ENCODE measurements around the gene SEMA3A. TPM values are rescaled to one million over a fixed set of nuclear protein-coding genes. Genes with fewer than 3 reads are reported as not detected.

Gene SEMA3A
- total RNA-seq, 1 experiment from 2014 or later, result 43.3 TPM

DNA sequence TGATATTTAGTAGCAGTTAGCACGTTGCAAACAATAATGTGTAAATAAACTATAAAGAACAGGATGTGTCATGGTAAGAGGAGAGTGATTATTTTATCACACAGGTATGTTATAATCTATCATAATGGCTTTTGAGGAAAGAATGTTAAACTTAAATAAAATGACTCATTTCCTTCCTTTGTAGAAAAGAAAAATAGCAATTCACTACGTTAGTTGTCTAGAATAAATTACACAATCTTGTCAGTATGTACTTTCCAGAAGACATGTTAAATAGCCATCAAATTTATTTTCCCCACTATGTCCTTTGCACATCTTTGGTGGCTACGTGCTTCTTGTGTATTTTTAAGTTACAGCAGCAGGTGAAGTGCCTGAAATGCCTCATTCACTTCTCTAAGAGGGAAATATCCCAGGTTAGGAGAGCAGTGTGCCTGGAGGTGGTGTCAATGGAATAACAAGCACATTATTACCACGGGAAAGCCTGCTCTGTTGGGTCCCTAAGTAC, 133.8 kb downstream of the SEMA3A start:
- no peaks in the 10 kb centered on the region for H3K27me3 ChIP-seq (ENCODE audit: control insufficient read depth, insufficient read depth, low read length)
- no TSS peak for BruUV-seq (replicated peaks)
- H3K4me3 ChIP-seq (ENCODE audit: low read depth in 2 of 2, low read length in 2 of 2), result no peak overlapping the region
- DNase-seq (ENCODE audit: low read depth, low spot score) (peak; percentile 28), ATAC-seq (peak; percentile 62)
- H3K4me1 ChIP-seq (ENCODE audit: control insufficient read depth, insufficient read depth, low read length), result peaks cover 3% of the 10 kb centered on the region; the same call in 1 of the 2 replicates
- TF ChIP-seq, protein P1, sequence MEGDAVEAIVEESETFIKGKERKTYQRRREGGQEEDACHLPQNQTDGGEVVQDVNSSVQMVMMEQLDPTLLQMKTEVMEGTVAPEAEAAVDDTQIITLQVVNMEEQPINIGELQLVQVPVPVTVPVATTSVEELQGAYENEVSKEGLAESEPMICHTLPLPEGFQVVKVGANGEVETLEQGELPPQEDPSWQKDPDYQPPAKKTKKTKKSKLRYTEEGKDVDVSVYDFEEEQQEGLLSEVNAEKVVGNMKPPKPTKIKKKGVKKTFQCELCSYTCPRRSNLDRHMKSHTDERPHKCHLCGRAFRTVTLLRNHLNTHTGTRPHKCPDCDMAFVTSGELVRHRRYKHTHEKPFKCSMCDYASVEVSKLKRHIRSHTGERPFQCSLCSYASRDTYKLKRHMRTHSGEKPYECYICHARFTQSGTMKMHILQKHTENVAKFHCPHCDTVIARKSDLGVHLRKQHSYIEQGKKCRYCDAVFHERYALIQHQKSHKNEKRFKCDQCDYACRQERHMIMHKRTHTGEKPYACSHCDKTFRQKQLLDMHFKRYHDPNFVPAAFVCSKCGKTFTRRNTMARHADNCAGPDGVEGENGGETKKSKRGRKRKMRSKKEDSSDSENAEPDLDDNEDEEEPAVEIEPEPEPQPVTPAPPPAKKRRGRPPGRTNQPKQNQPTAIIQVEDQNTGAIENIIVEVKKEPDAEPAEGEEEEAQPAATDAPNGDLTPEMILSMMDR (IDR thresholded peaks at IDR 0.05), result no peak
- no peak for TF ChIP-seq TCF7L2 (IDR thresholded peaks at IDR 0.05; ENCODE audit: low read depth, low read length)
- TF ChIP-seq REST (IDR thresholded peaks at IDR 0.05; ENCODE audit: insufficient read depth in 1 of 2, low read depth in 2 of 2, low read length in 1 of 2), result no peak
- TF ChIP-seq SIN3A (IDR thresholded peaks at IDR 0.05; ENCODE audit: borderline replicate concordance, insufficient read depth, low read depth, low read length), result no peak
- no peak for TF ChIP-seq POLR2AphosphoS5 (IDR thresholded peaks at IDR 0.05; ENCODE audit: low read depth, low read length)
- POLR2A ChIA-PET, result interaction anchor here (0.7 kb wide), 1 partner anchor 12 kb away, joined by 3 read pairs; no protein-coding TSS in a partner anchor
- H3K9me3 ChIP-seq (ENCODE audit: control insufficient read depth, insufficient read depth, low read depth, low read length), result no peaks in the 10 kb centered on the region
- intact Hi-C loops (cut with micrococcal nuclease; ENCODE audit: unreplicated experiment) (no loop called here), in situ Hi-C loops (cut with HindIII; ENCODE audit: low pct_unique_long_range_greater_than_20kb, low sequenced_read_pairs) (no loop called here)
- H3K36me3 ChIP-seq (ENCODE audit: control insufficient read depth, insufficient read depth, low read length), result no peaks in the 10 kb centered on the region
- H3K27ac ChIP-seq (ENCODE audit: low read length), result peak overlapping the region; percentile 48; the same call in 1 of the 2 replicates
- CTCF ChIA-PET, result no interaction called here

GRCh38 chr7:84060000-84060399, 134.6 kb downstream of the SEMA3A start:
- in situ Hi-C loops (cut with HindIII; ENCODE audit: low pct_unique_long_range_greater_than_20kb, low sequenced_read_pairs), result no loop called here
- H3K27me3 ChIP-seq (ENCODE audit: control insufficient read depth, insufficient read depth, low read length), result no peaks in the 10 kb centered on the region
- TF ChIP-seq SIN3A (IDR thresholded peaks at IDR 0.05; ENCODE audit: borderline replicate concordance, insufficient read depth, low read depth, low read length) (no peak), TCF7L2 (IDR thresholded peaks at IDR 0.05; ENCODE audit: low read depth, low read length) (no peak), REST (IDR thresholded peaks at IDR 0.05; ENCODE audit: insufficient read depth in 1 of 2, low read depth in 2 of 2, low read length in 1 of 2) (no peak), POLR2AphosphoS5 (IDR thresholded peaks at IDR 0.05; ENCODE audit: low read depth, low read length) (no peak)
- TF ChIP-seq, protein P1 (IDR thresholded peaks at IDR 0.05), result no peak
- BruUV-seq (replicated peaks), result no TSS peak
- peaks cover 3% of the 10 kb centered on the region; the same call in 1 of the 2 replicates for H3K4me1 ChIP-seq (ENCODE audit: control insufficient read depth, insufficient read depth, low read length)
- no peaks in the 10 kb centered on the region for H3K36me3 ChIP-seq (ENCODE audit: control insufficient read depth, insufficient read depth, low read length)
- POLR2A ChIA-PET, result interaction anchor here (0.7 kb wide), 1 partner anchor 12 kb away, joined by 3 read pairs; no protein-coding TSS in a partner anchor
- CTCF ChIA-PET, result no interaction called here
- H3K4me3 ChIP-seq (ENCODE audit: low read depth in 2 of 2, low read length in 2 of 2), result no peak overlapping the region
- DNase-seq (ENCODE audit: low read depth, low spot score) (no peak), ATAC-seq (no peak)
- intact Hi-C loops (cut with micrococcal nuclease; ENCODE audit: unreplicated experiment), result no loop called here
- H3K27ac ChIP-seq (ENCODE audit: low read length), result no peak overlapping the region
- H3K9me3 ChIP-seq (ENCODE audit: control insufficient read depth, insufficient read depth, low read depth, low read length), result no peaks in the 10 kb centered on the region

Data from Panc1 (cell line).